ENCODE measurements around the gene JARID2.
"Not testable (repeated sequence)": the region's sequence is repeated elsewhere in the genome, so short reads cannot be mapped to it uniquely, and the experiment has no call there.

The JARID2 gene

GRCh38 chr6:15280961-15281360 lies 35.1 kb downstream of the JARID2 start:
- DNase-seq (ENCODE audit: low read depth) = no peak
- TF ChIP-seq CTCF (IDR thresholded peaks at IDR 0.05; ENCODE audit: control insufficient read depth, extremely low read depth, insufficient read depth) = no peak
- H3K4me3 ChIP-seq (ENCODE audit: low read depth, low read length) = no peak overlapping the region

GRCh38 chr6:15282334-15282733 lies 36.5 kb downstream of the JARID2 start:
- TF ChIP-seq CTCF (IDR thresholded peaks at IDR 0.05; ENCODE audit: control insufficient read depth, extremely low read depth, insufficient read depth) = no peak
- H3K4me3 ChIP-seq (ENCODE audit: low read depth, low read length) = no peak overlapping the region
- DNase-seq (ENCODE audit: low read depth) = no peak

GRCh38 chr6:15283986-15284361 lies 38.1 kb downstream of the JARID2 start:
- H3K4me3 ChIP-seq (ENCODE audit: low read depth, low read length) = no peak overlapping the region
- no peak for TF ChIP-seq CTCF (IDR thresholded peaks at IDR 0.05; ENCODE audit: control insufficient read depth, extremely low read depth, insufficient read depth)
- no peak for DNase-seq (ENCODE audit: low read depth)

GRCh38 chr6:15284743-15285142 lies 38.9 kb downstream of the JARID2 start:
- H3K4me3 ChIP-seq (ENCODE audit: low read depth, low read length) = no peak overlapping the region
- DNase-seq (ENCODE audit: low read depth) = peak; percentile 58
- TF ChIP-seq CTCF (IDR thresholded peaks at IDR 0.05; ENCODE audit: control insufficient read depth, extremely low read depth, insufficient read depth) = no peak

- no peak for DNase-seq (ENCODE audit: low read depth)
- no peak overlapping the region for H3K4me3 ChIP-seq (ENCODE audit: low read depth, low read length)
- TF ChIP-seq CTCF (IDR thresholded peaks at IDR 0.05; ENCODE audit: control insufficient read depth, extremely low read depth, insufficient read depth) = 0 out of 2 replicates have a peak, but pooled peaks have one; percentile 4
Observed at GRCh38 chr6:15285682-15286294, 39.9 kb downstream of the JARID2 start.

GRCh38 chr6:15287670-15288375 lies 42.0 kb downstream of the JARID2 start:
- DNase-seq (ENCODE audit: low read depth) = no peak
- H3K4me3 ChIP-seq (ENCODE audit: low read depth, low read length) = no peak overlapping the region
- TF ChIP-seq CTCF (IDR thresholded peaks at IDR 0.05; ENCODE audit: control insufficient read depth, extremely low read depth, insufficient read depth) = no peak

GRCh38 chr6:15288856-15289255 lies 43.0 kb downstream of the JARID2 start:
- DNase-seq (ENCODE audit: low read depth) = no peak
- TF ChIP-seq CTCF (IDR thresholded peaks at IDR 0.05; ENCODE audit: control insufficient read depth, extremely low read depth, insufficient read depth) = no peak
- no peak overlapping the region for H3K4me3 ChIP-seq (ENCODE audit: low read depth, low read length)

GRCh38 chr6:15289456-15289855 lies 43.6 kb downstream of the JARID2 start:
- DNase-seq (ENCODE audit: low read depth); H3K4me3 ChIP-seq (ENCODE audit: low read depth, low read length): not testable (repeated sequence)
